Tibial nerve (tissue), 4 donors: ENCODE measurements around the gene TSHZ3.

Experiments used
- EP300 ChIP-seq, 2 donors: sonication (generic); formaldehyde crosslinking; IDR thresholded peaks; one replicate each; pipeline ENCODE4 v1.6.1; 2017; ENCODE audit warnings: antibody characterized with exemption in 2 of 2, mild to moderate bottlenecking in 1 of 2
- POLR2A ChIP-seq, 2 donors: fragments of 450-650 bp; IDR thresholded peaks; one replicate each; pipeline ENCODE4 v1.6.1; 2017; ENCODE audit warnings: antibody characterized with exemption in 2 of 2, mild to moderate bottlenecking in 2 of 2, moderate library complexity in 2 of 2
- TF ChIP-seq, protein P1 (sequence below), 5 experiments: fragments of 200-600 bp in 3 of 5; fragments of 450-650 bp in 2 of 5; sonication (generic) in 3 of 5; IDR thresholded peaks; one replicate each; pipeline ENCODE4 v1.5.1; 2016 to 2019; ENCODE audit warnings: antibody characterized with exemption in 5 of 5, mild to moderate bottlenecking in 3 of 5, moderate library complexity in 2 of 5

DNA sequence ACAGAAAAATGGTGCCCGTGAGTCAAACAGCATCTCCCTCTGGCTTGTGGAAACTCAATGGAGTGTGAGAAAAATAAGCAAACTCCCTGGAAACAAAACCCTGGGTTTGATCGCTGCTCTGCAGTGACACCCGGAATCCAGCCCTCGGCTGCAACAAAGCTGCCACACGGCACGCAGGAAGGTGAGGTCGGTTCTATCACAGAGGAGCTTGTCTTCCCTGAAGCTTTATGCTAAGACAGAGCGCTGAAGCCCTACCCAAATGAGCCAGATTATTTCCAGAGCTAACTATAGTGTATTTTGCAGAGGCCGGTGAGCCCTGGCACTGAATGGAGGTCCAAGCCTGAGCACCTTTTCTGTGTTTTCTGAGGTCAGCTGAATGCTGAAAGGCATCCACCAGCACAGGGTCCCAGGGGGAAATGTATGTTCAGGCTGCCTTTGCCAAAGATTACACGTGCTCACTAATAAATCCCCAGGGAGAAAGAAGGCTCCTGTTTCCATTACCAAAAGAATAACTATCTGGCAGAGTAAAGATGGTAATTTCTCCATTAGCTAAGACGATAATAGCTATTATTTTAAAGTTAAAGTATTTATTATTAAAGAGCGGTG is 77.8 kb downstream of the TSHZ3 start:
- TF ChIP-seq, protein P1, sequence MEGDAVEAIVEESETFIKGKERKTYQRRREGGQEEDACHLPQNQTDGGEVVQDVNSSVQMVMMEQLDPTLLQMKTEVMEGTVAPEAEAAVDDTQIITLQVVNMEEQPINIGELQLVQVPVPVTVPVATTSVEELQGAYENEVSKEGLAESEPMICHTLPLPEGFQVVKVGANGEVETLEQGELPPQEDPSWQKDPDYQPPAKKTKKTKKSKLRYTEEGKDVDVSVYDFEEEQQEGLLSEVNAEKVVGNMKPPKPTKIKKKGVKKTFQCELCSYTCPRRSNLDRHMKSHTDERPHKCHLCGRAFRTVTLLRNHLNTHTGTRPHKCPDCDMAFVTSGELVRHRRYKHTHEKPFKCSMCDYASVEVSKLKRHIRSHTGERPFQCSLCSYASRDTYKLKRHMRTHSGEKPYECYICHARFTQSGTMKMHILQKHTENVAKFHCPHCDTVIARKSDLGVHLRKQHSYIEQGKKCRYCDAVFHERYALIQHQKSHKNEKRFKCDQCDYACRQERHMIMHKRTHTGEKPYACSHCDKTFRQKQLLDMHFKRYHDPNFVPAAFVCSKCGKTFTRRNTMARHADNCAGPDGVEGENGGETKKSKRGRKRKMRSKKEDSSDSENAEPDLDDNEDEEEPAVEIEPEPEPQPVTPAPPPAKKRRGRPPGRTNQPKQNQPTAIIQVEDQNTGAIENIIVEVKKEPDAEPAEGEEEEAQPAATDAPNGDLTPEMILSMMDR (IDR thresholded peaks at IDR 0.05): no peak
- TF ChIP-seq POLR2A (IDR thresholded peaks at IDR 0.05) (no peak), EP300 (IDR thresholded peaks at IDR 0.05) (no peak)
